HTERT RPE-1 (cell line): ENCODE data around the gene AP4M1.

ENCODE experiments used
- in situ Hi-C: fragments of 300-500 bp; cut with MboI; formaldehyde crosslinking; loops from 4 replicates; pipeline ENCODE4 v1.14.3; 2020; ENCODE audit warnings: low sequenced_read_pairs

The AP4M1 gene

DNA sequence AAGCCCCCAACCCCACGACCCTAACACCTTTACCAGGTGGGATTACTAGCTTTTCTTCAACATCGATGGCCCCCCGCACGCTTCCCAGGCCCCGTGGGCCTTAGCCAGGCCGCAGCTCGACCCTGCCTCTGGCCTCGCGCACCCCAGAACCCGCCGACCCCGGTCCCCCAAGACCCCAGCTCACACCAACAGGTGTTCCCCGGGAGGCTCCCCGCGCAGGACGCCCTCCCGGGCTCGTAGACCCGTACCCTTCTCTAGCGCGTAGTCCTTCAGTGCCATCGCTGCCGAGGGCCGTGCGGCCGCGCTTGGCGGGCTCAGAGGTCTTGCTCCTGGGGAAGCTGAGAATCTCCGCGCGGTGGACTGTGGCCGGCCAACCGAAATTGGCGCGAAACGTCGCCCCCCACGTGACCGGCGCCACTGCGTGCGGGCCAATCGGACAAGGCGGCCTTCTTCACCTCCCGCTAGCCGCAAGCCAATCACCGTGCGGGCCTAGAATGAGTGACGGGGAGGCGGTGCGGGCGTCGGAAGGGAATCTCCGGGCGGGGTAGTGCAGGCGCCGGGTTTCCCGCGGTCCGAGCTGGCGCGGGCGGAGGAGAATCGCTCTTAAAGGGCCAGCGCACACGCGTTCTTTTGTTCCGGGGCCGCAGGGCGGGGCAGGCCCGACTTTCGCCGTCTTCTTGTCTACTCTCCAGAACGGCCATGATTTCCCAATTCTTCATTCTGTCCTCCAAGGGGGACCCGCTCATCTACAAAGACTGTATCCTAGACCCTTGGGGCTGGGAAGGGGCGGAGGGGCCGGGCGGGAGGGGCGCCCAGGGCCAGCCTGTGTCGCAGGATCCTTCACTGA, at the start of gene AP4M1, which contains the start of gene MCM7:
TSS of gene AP4M1 (plus strand) at position 628 of the 847 bp plus-strand sequence. CDS start at position 700, 72 bp downstream.
TSS of gene MCM7 (minus strand) at position 382 of the 847 bp plus-strand sequence. CDS start at position 279, 103 bp downstream.
- in situ Hi-C loops = no loop called here

DNA sequence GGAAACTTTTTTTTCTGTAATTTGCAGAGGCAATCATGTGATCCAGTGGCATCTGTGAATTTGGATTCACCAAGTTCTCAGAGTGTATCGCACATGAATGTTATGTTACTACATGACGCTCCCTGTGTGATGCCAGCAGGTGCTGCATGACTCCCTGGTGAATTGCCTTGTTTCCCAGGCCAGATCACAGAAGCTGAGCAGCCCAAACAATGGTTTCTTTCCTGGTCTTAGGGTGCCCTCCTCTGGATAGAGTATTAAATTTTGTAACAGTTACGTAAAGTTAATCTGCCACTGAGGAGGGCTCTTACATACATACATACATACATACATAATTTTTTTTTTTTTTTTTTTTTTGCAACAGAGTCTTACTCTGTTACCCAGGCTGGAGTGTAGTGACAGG, 48.2 kb upstream of the AP4M1 start:
- in situ Hi-C loops = no loop called here

DNA sequence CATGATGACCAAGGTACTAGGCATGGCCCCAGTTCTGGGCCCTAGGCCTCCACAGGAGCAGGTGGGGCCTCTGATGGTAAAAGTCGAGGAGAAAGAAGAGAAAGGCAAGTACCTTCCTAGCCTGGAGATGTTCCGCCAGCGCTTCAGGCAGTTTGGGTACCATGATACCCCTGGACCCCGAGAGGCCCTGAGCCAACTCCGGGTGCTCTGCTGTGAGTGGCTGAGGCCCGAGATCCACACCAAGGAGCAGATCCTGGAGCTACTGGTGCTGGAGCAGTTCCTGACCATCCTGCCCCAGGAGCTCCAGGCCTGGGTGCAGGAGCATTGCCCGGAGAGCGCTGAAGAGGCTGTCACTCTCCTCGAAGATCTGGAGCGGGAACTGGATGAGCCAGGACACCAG, 44.4 kb upstream of the AP4M1 start:
- in situ Hi-C loops = no loop called here

DNA sequence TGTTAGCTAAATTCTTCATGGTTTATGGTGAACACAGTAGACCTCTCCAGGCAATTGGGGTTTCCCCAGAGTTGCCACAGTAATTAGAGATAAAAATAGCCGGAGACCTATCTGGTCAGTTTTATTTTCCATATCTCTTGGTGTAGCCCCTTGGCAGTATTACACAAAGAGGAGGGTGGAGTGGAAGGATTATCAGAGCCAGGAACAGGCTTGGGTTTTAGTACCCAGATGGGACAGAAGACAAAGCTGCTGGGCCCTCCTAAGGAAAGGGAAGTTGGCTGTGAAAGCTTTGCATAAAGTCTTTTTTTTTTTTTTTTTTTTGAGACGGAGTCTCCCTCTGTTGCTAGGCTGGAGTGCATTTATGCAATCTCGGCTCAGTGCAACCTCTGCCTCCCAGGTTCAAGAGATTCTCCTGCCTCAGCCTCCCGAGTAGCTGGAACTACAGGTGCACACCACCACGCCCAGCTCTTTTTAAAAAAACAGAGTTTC, 42.1 kb upstream of the AP4M1 start:
- in situ Hi-C loops = no loop called here

GRCh38 chr7:100061518-100062193, 39.8 kb upstream of the AP4M1 start:
- in situ Hi-C loops = no loop called here

DNA sequence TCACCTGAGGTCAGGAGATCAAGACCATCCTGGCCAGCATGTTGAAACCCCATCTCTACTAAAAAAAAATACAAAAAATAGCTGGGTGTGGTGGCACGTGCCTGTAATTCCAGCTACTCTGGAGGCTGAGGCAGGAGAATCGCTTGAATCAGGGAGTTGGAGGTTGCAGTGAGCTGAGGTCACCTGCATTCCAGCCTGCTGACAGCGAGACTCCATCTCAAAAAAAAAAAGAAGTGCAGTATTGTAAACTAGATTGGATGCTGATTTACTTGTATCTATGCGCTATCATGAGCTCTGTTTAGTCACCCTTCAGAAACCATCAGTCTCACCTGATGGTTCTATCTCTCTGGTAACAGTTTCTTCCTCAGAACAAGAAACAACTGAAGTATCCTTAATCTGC, 38.1 kb upstream of the AP4M1 start:
- in situ Hi-C loops = no loop called here

- in situ Hi-C loops = no loop called here
These were observed 37.3 kb upstream of the AP4M1 start for GRCh38 chr7:100064162-100064561.

DNA sequence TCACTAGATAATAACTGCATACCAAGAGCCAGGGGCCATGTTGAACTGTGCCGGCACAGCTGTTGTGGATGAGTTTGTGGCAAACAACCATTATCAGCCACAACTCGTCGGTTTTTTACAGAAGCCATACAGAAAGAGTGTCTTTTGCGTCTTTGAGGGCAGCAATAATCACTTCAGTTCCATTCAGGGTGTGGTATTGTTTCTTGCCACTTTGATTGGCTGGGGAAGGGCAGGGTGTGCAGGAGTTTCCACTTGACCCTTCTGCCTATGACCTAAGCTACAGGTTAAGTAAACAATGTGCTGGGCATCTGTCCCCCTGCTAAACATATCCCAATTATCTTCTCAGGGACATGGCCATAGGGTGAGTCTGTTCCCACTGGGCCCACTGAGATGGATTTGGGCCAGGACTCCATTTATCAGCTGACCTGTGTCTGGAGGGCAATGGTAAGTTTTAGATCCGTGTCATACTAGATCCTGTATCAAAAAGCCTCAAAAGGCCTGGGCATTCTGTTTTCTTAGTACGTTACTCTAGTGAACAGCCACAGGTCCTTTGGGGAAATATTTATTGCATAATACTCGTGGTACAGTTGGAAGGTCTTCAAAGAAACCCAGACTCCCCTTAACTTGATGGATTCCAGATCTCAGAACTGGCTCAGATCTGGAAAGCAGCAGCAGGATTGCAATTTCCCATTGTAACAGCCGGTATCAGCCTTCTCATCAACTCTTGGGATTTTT, 35.8 kb upstream of the AP4M1 start:
- in situ Hi-C loops = no loop called here

GRCh38 chr7:100066953-100067352, 34.5 kb upstream of the AP4M1 start:
- in situ Hi-C loops = no loop called here

DNA sequence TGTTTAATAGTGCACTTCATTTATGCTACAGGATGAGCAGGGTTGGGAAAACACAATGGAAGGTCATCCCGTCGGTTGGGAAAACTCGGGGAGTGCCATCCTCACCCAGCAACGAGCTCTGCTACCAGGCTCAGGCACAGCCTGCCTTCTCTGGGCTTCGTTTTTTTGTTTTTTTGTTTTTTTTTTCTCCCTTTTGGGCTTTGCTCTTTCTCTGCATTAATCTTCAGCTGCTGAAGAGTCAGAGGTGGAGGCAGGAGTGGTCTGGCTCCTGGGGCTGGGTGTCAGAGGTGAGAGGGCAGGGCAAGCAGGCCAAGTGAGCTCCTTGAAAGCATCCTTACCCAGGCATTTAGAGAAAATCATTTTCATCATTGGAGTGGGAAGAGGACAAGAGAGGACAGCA, 31.5 kb upstream of the AP4M1 start:
- in situ Hi-C loops = no loop called here

- in situ Hi-C loops = no loop called here
These were observed 30.3 kb upstream of the AP4M1 start for GRCh38 chr7:100071018-100071723.

GRCh38 chr7:100072462-100072861, 29.0 kb upstream of the AP4M1 start:
- in situ Hi-C loops = no loop called here

- in situ Hi-C loops = no loop called here
These were observed 26.6 kb upstream of the AP4M1 start for GRCh38 chr7:100074841-100075240.

DNA sequence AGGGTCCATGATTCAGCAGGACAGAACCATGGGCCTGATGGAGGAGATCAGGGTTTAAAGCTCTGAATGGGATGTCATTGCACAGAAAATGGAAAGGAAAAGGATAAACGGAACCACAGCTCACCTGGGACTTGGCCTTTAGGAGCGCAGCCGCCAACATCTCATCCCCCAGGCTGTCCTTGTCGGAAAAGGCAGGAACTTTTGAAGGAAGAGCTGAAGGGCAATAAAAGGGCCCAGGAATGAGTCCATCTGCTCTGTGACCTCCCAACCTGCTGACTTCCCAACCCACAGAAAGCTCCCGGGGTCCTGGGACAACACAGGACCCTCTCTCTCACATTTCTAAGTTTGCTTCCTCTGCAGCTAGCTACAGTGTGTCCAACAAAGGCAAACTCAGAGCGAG, 26.0 kb upstream of the AP4M1 start:
- in situ Hi-C loops = no loop called here

GRCh38 chr7:100077205-100077604, 24.2 kb upstream of the AP4M1 start:
- in situ Hi-C loops = no loop called here

DNA sequence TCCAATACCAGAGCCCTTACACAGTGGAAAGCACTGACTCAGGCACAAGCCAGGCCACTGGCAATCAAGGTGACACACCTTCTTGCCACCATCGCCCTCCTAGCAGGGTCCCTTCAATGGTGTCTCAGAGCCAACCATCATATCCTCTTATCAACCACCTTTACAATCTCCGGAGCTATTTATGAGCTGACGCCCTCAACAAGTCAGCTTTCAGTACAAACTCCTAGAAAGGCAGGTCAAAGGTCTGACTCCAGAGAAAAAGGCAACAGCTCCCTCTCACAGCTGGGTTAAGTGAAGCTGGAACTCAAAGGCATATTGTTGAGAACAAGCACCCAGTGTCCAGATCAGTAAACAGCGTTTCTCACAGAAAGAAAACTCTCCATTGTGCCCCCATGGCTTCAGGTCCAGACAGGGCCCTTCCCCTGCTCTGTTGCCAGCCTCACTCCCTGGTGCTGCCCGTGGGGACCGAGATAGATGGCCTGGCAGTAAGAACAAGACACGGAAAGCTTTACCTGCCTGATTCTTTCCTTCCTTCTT, 22.4 kb upstream of the AP4M1 start:
- in situ Hi-C loops = no loop called here

GRCh38 chr7:100080907-100081534, 20.4 kb upstream of the AP4M1 start:
- in situ Hi-C loops = no loop called here

- in situ Hi-C loops = no loop called here
These were observed 19.8 kb upstream of the AP4M1 start, which contains the start of gene ZNF3 for GRCh38 chr7:100081535-100082102. TSS of gene ZNF3 (minus strand) at chr7:100081723. CDS start at chr7:100077357, 4,366 bp downstream.

DNA sequence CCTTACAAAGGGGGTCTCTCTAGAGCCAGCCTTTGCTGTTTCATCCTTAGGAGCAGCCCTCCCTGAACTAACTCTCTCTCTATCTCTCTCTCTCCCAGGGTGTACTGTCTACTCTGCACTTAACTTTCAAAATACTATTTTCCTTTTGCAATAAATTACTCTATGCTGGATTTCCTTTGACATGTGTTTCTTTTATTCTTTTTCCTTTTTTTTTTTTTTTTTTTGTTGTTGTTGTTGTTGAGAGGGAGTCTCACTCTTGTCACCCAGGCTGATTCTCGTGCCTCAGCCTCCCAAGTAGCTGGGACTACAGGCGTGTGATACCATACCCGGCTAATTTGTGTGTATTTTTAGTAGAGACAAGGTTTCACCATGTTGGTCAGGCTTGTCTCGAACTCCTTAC, 18.5 kb upstream of the AP4M1 start:
- in situ Hi-C loops = no loop called here

DNA sequence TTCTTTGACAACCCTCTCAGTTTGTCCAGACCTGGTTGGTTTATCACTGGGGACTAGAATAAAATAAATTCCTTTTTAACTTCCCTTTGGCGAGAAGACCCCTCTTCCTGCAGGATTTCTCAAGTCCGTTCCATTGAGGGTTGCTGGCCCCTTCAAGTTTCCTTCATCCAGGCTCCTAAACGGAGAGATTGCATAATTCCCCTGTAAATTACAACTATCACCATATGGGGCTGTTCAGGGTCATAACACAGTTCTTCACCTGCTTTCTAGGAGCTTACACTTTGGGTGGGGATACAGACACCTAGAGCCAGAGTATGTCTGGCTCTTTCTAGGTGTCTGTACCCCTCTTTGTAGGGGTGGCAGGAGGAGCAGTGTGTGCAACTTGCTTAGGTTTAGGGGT, 15.9 kb upstream of the AP4M1 start:
- in situ Hi-C loops = no loop called here
